HEK293 (cell line): ENCODE measurements around the gene STAT3.

Experiments
- GLI4 ChIP-seq: fragments of 450-650 bp; formaldehyde crosslinking; IDR thresholded peaks from 2 replicates; pipeline ENCODE4 v1.5.1; 2016; ENCODE audit warnings: missing biosample characterization, missing genetic modification characterization
- PRDM1 ChIP-seq: fragments of 450-650 bp; formaldehyde crosslinking; IDR thresholded peaks from 2 replicates; pipeline ENCODE4; 2016; ENCODE audit warnings: missing biosample characterization, missing genetic modification characterization
- PRDM10 ChIP-seq: fragments of 450-650 bp; formaldehyde crosslinking; IDR thresholded peaks from 2 replicates; pipeline ENCODE4 v1.5.1; 2016; ENCODE audit warnings: missing biosample characterization, missing genetic modification characterization
- SCRT1 ChIP-seq: fragments of 450-650 bp; formaldehyde crosslinking; IDR thresholded peaks from 2 replicates; pipeline ENCODE4 v1.5.1; 2016; ENCODE audit warnings: missing biosample characterization, missing genetic modification characterization, borderline replicate concordance
- SP7 ChIP-seq: fragments of 450-650 bp; formaldehyde crosslinking; IDR thresholded peaks from 2 replicates; pipeline ENCODE4 v1.5.1; 2016; ENCODE audit warnings: missing biosample characterization, missing genetic modification characterization
- TRIM28 ChIP-seq: IDR thresholded peaks from 2 replicates; pipeline ENCODE4 v1.6.1; 2011; ENCODE audit warnings: low read length, control low read depth, borderline replicate concordance
- WT1 ChIP-seq: fragments of 450-650 bp; formaldehyde crosslinking; IDR thresholded peaks from 2 replicates; pipeline ENCODE4 v1.5.1; 2016; ENCODE audit warnings: missing biosample characterization, missing genetic modification characterization
- ZBTB17 ChIP-seq: fragments of 450-650 bp; formaldehyde crosslinking; IDR thresholded peaks from 2 replicates; pipeline ENCODE4 v1.5.1; 2016; ENCODE audit warnings: missing biosample characterization, missing genetic modification characterization
- ZFP69B ChIP-seq: fragments of 450-650 bp; formaldehyde crosslinking; IDR thresholded peaks from 2 replicates; pipeline ENCODE4 v1.5.1; 2016; ENCODE audit warnings: missing biosample characterization, missing genetic modification characterization
- ZNF140 ChIP-seq: fragments of 450-650 bp; formaldehyde crosslinking; IDR thresholded peaks from 2 replicates; pipeline ENCODE4 v1.5.1; 2016; ENCODE audit warnings: missing biosample characterization, missing genetic modification characterization
- ZNF169 ChIP-seq: fragments of 450-650 bp; formaldehyde crosslinking; IDR thresholded peaks from 2 replicates; pipeline ENCODE4 v1.5.1; 2016; ENCODE audit warnings: missing biosample characterization, missing genetic modification characterization
- ZNF175 ChIP-seq: fragments of 450-650 bp; formaldehyde crosslinking; IDR thresholded peaks from 2 replicates; pipeline ENCODE4 v1.5.1; 2016; ENCODE audit warnings: missing biosample characterization, missing genetic modification characterization
- ZNF404 ChIP-seq: fragments of 450-650 bp; formaldehyde crosslinking; IDR thresholded peaks from 2 replicates; pipeline ENCODE4 v1.5.1; 2017; ENCODE audit warnings: missing biosample characterization, missing genetic modification characterization
- ZNF433 ChIP-seq: fragments of 450-650 bp; formaldehyde crosslinking; IDR thresholded peaks from 2 replicates; pipeline ENCODE4 v1.5.1; 2016; ENCODE audit warnings: missing biosample characterization, missing genetic modification characterization, low read depth
- ZNF48 ChIP-seq: fragments of 450-650 bp; formaldehyde crosslinking; IDR thresholded peaks from 2 replicates; pipeline ENCODE4 v1.5.1; 2016; ENCODE audit warnings: missing biosample characterization, missing genetic modification characterization
- ZNF600 ChIP-seq: fragments of 450-650 bp; formaldehyde crosslinking; IDR thresholded peaks from 2 replicates; pipeline ENCODE4 v1.5.1; 2016; ENCODE audit warnings: missing biosample characterization, missing genetic modification characterization
- ZNF621 ChIP-seq: fragments of 450-650 bp; formaldehyde crosslinking; IDR thresholded peaks from 2 replicates; pipeline ENCODE4 v1.5.1; 2017; ENCODE audit warnings: missing biosample characterization, missing genetic modification characterization
- ZNF747 ChIP-seq: fragments of 450-650 bp; formaldehyde crosslinking; IDR thresholded peaks from 2 replicates; pipeline ENCODE4 v1.5.1; 2016; ENCODE audit warnings: missing biosample characterization, missing genetic modification characterization
- TF ChIP-seq, protein P1 (sequence below): fragments of 450-650 bp; formaldehyde crosslinking; IDR thresholded peaks from 2 replicates; pipeline ENCODE4 v1.5.1; 2016; ENCODE audit warnings: missing biosample characterization, missing genetic modification characterization, borderline replicate concordance
- TF ChIP-seq, protein P2 (sequence below): fragments of 450-650 bp; formaldehyde crosslinking; IDR thresholded peaks from 2 replicates; pipeline ENCODE4 v1.5.1; 2016; ENCODE audit warnings: missing biosample characterization, missing genetic modification characterization
- TF ChIP-seq, protein P3 (sequence below): fragments of 450-650 bp; formaldehyde crosslinking; conservative IDR thresholded peaks from 2 replicates; pipeline ENCODE4 v1.5.1; 2016; ENCODE audit warnings: low read depth, missing biosample characterization, missing genetic modification characterization
- TF ChIP-seq, protein P4 (sequence below): fragments of 450-650 bp; formaldehyde crosslinking; IDR thresholded peaks from 2 replicates; pipeline ENCODE4 v1.5.1; 2016; ENCODE audit warnings: missing biosample characterization, missing genetic modification characterization

Gene STAT3

GRCh38 chr17:42428141-42428944 is 40.1 kb upstream of the STAT3 start (continued):
- TF ChIP-seq ZNF175 (tag by site-specific recombination) (no peak), ZNF747 (tag by site-specific recombination) (no peak), GLI4 (no peak), ZNF600 (peak; percentile 66; the same call in 1 of the 2 replicates), ZNF433 (tag by site-specific recombination) (no peak), ZNF140 (tag by site-specific recombination) (no peak), ZNF621 (tag by site-specific recombination) (no peak), PRDM10 (peak; percentile 52), ZNF169 (tag by site-specific recombination) (no peak), ZNF48 (tag by site-specific recombination) (no peak), ZNF404 (tag by site-specific recombination) (no peak), SP7 (tag by site-specific recombination) (peak; percentile 22; the same call in 1 of the 2 replicates), SCRT1 (tag by site-specific recombination) (peak; percentile 86), ZBTB17 (tag by site-specific recombination) (peak; percentile 65), PRDM1 (tag by site-specific recombination) (peak; percentile 99), WT1 (peak; percentile 20; the same call in 1 of the 2 replicates), TRIM28 (0 out of 2 replicates have a peak, but pooled peaks have one; percentile 24), ZFP69B (tag by site-specific recombination) (peak; percentile 76; the same call in 1 of the 2 replicates)
- TF ChIP-seq, protein P1, sequence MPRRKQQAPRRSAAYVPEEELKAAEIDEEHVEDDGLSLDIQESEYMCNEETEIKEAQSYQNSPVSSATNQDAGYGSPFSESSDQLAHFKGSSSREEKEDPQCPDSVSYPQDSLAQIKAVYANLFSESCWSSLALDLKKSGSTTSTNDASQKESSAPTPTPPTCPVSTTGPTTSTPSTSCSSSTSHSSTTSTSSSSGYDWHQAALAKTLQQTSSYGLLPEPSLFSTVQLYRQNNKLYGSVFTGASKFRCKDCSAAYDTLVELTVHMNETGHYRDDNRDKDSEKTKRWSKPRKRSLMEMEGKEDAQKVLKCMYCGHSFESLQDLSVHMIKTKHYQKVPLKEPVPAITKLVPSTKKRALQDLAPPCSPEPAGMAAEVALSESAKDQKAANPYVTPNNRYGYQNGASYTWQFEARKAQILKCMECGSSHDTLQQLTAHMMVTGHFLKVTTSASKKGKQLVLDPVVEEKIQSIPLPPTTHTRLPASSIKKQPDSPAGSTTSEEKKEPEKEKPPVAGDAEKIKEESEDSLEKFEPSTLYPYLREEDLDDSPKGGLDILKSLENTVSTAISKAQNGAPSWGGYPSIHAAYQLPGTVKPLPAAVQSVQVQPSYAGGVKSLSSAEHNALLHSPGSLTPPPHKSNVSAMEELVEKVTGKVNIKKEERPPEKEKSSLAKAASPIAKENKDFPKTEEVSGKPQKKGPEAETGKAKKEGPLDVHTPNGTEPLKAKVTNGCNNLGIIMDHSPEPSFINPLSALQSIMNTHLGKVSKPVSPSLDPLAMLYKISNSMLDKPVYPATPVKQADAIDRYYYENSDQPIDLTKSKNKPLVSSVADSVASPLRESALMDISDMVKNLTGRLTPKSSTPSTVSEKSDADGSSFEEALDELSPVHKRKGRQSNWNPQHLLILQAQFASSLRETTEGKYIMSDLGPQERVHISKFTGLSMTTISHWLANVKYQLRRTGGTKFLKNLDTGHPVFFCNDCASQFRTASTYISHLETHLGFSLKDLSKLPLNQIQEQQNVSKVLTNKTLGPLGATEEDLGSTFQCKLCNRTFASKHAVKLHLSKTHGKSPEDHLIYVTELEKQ, result no peak
- TF ChIP-seq, protein P2, sequence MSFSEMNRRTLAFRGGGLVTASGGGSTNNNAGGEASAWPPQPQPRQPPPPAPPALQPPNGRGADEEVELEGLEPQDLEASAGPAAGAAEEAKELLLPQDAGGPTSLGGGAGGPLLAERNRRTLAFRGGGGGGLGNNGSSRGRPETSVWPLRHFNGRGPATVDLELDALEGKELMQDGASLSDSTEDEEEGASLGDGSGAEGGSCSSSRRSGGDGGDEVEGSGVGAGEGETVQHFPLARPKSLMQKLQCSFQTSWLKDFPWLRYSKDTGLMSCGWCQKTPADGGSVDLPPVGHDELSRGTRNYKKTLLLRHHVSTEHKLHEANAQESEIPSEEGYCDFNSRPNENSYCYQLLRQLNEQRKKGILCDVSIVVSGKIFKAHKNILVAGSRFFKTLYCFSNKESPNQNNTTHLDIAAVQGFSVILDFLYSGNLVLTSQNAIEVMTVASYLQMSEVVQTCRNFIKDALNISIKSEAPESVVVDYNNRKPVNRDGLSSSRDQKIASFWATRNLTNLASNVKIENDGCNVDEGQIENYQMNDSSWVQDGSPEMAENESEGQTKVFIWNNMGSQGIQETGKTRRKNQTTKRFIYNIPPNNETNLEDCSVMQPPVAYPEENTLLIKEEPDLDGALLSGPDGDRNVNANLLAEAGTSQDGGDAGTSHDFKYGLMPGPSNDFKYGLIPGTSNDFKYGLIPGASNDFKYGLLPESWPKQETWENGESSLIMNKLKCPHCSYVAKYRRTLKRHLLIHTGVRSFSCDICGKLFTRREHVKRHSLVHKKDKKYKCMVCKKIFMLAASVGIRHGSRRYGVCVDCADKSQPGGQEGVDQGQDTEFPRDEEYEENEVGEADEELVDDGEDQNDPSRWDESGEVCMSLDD, result no peak
- TF ChIP-seq, protein P3, sequence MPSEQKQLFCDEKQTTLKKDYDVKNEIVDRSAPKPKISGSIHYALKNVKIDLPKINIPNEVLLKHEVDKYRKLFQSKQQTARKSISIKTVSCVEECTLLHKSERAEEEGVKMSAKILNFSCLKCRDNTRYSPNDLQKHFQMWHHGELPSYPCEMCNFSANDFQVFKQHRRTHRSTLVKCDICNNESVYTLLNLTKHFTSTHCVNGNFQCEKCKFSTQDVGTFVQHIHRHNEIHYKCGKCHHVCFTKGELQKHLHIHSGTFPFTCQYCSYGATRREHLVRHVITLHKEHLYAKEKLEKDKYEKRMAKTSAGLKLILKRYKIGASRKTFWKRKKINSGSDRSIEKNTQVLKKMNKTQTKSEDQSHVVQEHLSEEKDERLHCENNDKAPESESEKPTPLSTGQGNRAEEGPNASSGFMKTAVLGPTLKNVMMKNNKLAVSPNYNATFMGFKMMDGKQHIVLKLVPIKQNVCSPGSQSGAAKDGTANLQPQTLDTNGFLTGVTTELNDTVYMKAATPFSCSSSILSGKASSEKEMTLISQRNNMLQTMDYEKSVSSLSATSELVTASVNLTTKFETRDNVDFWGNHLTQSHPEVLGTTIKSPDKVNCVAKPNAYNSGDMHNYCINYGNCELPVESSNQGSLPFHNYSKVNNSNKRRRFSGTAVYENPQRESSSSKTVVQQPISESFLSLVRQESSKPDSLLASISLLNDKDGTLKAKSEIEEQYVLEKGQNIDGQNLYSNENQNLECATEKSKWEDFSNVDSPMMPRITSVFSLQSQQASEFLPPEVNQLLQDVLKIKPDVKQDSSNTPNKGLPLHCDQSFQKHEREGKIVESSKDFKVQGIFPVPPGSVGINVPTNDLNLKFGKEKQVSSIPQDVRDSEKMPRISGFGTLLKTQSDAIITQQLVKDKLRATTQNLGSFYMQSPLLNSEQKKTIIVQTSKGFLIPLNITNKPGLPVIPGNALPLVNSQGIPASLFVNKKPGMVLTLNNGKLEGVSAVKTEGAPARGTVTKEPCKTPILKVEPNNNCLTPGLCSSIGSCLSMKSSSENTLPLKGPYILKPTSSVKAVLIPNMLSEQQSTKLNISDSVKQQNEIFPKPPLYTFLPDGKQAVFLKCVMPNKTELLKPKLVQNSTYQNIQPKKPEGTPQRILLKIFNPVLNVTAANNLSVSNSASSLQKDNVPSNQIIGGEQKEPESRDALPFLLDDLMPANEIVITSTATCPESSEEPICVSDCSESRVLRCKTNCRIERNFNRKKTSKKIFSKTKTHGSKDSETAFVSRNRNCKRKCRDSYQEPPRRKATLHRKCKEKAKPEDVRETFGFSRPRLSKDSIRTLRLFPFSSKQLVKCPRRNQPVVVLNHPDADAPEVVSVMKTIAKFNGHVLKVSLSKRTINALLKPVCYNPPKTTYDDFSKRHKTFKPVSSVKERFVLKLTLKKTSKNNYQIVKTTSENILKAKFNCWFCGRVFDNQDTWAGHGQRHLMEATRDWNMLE (tag by site-specific recombination), result no peak
- TF ChIP-seq, protein P4, sequence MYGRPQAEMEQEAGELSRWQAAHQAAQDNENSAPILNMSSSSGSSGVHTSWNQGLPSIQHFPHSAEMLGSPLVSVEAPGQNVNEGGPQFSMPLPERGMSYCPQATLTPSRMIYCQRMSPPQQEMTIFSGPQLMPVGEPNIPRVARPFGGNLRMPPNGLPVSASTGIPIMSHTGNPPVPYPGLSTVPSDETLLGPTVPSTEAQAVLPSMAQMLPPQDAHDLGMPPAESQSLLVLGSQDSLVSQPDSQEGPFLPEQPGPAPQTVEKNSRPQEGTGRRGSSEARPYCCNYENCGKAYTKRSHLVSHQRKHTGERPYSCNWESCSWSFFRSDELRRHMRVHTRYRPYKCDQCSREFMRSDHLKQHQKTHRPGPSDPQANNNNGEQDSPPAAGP (tag by site-specific recombination), result no peak
